WI38 (cell line): ENCODE measurements around the gene FGF7.
"Not testable (repeated sequence)": the region's sequence is repeated elsewhere in the genome, so short reads cannot be mapped to it uniquely, and the experiment has no call there.

Experiments used
- H3K4me3 ChIP-seq: 2 replicates; pipeline ENCODE4 v1.5.1; 2011; ENCODE audit warnings: low read depth, mild to moderate bottlenecking, control low read depth, low read length
- TF ChIP-seq, protein P1 (sequence below): IDR thresholded peaks from 2 replicates; pipeline ENCODE4 v1.5.1; 2012; ENCODE audit warnings: low read depth, mild to moderate bottlenecking, control low read depth, low read length

FGF7 gene

DNA sequence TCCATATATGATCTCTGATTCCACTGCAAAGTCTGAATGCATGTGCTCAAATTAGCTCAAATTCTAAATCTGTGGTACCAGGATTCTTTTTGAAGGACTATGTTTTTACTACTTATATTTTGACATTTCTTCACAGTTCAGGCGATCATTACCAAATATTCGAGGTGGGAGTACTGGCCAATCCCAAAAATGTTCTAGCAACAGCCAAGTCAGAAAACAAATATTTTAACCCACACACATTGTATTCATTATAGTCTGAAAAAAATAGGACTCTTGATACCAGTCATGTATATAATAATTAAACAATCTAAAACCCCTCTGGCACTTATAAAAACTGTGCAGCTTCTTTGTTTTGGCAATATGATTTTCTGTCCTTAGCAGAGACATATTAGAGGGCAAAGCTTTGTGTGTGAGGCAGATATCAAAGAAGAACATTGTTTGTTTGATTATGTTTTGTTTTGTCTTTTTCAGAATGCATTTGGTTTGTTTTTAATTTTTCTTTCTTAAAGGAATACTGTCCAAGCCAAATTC, 37.4 kb downstream of the FGF7 start:
- no peak overlapping the region for H3K4me3 ChIP-seq
- TF ChIP-seq, protein P1, sequence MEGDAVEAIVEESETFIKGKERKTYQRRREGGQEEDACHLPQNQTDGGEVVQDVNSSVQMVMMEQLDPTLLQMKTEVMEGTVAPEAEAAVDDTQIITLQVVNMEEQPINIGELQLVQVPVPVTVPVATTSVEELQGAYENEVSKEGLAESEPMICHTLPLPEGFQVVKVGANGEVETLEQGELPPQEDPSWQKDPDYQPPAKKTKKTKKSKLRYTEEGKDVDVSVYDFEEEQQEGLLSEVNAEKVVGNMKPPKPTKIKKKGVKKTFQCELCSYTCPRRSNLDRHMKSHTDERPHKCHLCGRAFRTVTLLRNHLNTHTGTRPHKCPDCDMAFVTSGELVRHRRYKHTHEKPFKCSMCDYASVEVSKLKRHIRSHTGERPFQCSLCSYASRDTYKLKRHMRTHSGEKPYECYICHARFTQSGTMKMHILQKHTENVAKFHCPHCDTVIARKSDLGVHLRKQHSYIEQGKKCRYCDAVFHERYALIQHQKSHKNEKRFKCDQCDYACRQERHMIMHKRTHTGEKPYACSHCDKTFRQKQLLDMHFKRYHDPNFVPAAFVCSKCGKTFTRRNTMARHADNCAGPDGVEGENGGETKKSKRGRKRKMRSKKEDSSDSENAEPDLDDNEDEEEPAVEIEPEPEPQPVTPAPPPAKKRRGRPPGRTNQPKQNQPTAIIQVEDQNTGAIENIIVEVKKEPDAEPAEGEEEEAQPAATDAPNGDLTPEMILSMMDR, result no peak

DNA sequence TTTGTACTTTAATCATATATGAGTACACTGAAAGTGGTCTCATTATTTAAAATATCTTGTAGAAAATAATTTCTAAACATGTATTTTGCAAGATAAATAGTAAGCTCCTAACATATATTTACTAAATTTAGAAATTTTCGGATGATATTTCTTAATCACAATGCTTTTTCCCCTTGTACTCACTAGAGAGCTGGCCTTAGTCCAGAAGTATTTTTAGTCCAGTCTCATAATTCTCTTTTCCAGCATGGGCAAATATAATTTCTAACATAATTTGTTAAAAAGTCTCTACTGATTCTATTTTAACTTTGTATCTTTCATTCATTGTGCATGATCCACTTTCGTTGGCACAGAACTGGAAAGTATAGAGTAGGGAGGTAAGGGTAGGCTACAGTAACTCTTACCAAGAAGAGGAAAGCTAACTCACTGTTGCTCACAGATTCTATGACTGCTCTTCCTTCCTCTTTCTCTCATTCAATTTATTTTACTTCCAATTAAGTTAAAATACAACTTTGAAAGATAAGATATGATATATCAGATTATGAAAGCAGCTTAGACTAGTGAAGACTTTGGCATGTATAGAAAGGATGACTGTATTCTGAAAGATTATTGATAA, 39.3 kb downstream of the FGF7 start:
- TF ChIP-seq, protein P1, result no peak
- no peak overlapping the region for H3K4me3 ChIP-seq

DNA sequence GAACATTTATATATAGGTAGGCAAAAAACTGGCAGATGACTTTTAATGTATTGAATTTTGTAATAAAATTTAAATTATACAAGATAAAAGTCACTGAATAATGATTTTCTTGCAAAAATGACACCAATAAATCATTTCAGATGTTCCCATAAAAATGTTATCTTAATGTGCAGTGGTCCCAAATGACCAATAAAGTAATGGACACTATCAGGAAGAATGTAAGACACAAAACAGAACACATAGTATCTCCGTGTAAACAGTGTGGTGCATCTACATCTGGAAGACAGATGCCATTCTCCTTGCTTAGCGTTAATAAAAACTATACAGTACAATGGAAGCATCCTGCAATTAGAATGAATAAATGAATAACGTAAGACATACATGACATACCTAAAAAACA, 41.5 kb downstream of the FGF7 start:
- no peak overlapping the region for H3K4me3 ChIP-seq
- TF ChIP-seq, protein P1, result no peak

DNA sequence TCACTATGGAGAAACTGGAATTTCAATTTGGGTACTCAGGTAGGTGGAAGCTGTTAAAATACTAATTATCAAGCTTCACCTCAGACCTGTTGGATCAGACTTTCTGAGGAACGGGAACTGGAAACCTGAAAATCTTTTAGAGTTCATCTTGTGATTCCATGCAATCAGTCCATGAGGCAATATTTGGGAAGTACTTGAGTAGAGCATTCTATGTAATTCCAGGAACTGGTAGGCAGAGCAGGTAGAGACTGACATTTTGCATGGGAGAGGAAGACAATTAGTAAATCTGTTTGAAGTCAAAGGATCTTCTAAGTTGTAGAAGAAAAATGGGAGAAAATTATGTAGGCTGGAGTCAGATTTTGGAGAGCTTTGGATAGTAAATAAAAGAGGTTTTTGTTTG, 43.1 kb downstream of the FGF7 start:
- TF ChIP-seq, protein P1, result no peak

DNA sequence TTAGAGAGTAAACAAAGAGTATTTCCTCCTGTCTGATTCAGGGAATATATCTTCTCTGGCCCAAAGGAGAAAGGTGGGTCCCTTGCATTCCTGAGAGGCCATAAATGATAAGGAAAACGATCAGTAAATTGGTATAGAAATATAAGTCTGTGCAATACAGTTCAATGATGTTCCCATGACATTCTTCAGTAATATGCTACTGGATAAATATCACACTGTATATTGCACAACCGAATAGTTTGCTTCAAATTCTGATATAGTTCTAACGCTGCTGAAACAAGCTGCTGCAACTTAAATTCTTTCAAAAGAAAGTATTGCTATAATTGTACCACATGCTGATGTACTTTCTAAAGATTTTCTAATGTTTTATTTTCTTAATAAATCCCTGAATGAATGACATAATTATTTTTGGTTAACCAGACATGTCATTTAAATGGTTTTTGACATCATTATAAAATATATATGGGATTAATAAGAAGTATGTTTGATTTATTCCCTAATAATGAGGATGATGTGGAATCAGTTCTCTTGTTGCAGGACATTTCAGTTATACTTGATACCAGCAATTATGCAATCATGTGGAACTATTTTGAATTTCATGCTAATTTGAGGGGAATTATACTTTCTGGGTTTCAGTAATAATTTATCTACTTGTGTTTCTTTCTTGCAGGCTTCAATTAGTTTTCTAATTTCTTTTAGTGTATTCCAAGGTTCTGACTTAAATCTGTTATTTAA, 44.9 kb downstream of the FGF7 start:
- TF ChIP-seq, protein P1, result no peak
- no peak overlapping the region for H3K4me3 ChIP-seq

More for the DNA sequence above, 43.1 kb downstream of the FGF7 start:
- H3K4me3 ChIP-seq, result no peak overlapping the region

DNA sequence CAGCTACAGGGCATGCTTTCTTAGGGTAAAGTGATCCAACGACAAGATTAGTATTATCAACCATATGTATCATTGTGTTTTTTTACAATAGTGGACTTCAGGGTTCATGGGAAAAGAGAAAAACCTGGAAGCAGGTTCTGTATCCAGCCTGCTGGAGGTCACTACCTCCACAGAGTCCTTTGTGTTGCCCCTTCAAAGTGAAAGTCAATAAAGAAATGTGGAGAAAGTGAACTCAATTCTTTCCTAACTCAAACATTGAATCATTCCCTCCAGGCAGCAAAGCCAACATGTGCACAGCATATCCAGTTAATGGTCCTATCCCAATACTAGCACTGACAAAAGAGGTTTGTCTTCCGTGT, 45.4 kb downstream of the FGF7 start:
- TF ChIP-seq, protein P1, result no peak
- no peak overlapping the region for H3K4me3 ChIP-seq

DNA sequence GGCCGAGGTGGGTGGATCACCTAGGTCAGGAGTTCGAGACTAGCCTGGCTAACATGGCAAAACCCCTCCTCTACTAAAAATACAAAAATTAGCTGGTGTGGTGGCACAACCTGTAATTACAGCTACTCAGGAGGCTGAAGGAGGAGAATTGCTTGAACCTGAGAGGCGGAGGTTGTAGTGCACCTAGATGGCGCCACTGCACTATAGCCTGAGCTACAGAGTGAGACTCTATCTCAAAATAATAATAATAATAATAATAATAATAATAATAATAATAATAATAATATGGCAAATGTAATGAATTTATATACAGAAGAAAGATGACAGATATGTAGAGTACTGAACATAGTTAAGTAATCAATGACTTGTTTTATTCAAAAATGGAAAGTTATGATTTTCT, 48.2 kb downstream of the FGF7 start:
- not testable (repeated sequence) for H3K4me3 ChIP-seq

DNA sequence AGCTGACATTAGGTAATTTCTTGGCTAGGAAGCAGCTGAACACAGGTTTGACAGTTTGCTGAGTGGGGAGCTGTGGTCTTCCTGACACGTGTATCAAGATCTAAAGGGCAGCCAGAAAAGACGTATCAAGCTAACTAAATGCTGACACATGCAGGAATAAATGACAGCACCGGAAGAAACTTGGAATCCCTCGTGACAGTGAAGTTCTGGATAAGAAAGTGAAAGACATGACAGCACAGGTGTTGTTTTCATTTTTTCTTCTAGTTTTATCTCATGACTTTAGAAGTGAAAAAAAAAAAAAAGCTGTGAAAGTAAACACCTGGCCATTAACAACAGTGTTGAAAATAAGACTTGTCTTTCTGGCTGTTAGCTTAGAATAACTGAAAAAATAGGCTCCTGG, 48.7 kb downstream of the FGF7 start:
- no peak overlapping the region for H3K4me3 ChIP-seq
- TF ChIP-seq, protein P1, result no peak
